CD4-positive, alpha-beta T cell treated with Interleukin-12 subunit alpha and Interleukin-12 subunit beta, for 1 hour (primary cell): ENCODE measurements around the gene VARS2.

Experiments
- DNase-seq: peaks from one replicate; pipeline ENCODE4 v3.0.0-alpha.2; 2020

The VARS2 gene

DNA sequence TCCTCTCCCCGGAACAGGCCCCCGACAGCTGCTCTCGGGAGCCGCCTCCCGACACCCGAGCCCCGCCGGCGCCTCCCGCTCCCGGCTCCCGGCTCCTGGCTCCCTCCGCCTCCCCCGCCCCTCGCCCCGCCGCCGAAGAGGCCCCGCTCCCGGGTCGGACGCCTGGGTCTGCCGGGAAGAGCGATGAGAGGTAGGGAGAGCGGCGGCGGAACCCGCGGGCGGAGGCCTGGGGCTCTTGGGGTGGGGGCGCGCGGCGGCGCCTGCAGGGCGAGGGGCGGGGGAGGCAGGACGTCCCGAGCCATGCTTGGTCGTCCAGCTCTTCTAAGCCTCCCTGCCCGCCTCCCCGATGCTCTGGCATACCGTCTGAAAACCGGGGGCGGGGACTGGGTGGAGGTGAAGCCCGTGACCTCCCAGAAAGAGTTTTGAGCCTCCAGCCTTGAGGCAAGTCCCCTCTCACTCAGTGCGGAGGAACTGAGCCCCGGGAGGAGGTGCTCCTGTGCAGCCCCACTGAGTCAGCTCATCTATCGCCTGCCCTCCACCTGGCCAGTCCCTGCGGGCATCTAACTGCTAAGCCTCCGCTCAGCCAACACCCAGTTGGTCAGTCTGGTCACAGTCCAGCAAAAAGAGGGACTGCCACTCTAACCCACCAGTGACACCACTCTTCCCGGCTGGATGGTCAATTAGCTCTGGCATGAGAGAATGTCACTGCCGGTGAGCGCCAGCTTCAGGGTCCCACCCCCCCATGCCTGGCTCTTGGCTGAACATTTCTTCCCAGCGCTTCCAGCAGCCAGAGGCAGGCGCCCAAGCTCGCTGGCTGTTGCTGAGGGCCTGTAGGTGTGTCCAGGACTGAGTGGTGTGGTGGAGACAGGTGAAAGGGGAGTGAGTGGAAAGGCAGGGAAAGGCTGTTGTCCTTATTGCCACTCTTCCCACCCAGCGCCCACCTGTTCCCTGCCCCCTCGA lies 29.2 kb upstream of the VARS2 start:
- peak; percentile 36 for DNase-seq

DNA sequence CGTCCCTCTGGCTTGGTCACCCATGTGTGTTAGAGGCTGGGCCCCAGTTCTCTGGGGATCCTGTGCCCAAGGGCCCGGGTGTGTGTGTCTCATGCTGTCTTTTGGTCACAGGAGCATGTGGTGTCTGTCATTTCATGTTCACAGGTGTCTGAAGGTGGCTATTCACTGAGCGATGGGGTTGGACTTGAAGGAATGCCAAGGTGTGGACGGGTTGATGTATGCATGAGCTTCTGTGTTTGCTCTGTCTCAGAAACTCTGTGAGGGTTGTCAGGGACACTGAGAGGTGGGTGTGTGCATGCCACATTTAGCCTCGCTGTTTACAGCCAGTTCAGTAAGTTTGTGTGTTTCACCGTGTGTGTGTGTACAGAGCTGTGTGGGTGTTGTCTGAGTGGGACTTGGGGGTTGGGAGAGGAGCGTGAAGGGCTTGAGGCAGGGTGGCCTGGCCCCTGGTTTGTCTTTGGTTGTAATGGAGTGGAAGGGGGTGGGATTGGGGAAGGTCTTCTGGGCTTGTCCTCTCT lies 28.5 kb upstream of the VARS2 start:
- no peak for DNase-seq

DNA sequence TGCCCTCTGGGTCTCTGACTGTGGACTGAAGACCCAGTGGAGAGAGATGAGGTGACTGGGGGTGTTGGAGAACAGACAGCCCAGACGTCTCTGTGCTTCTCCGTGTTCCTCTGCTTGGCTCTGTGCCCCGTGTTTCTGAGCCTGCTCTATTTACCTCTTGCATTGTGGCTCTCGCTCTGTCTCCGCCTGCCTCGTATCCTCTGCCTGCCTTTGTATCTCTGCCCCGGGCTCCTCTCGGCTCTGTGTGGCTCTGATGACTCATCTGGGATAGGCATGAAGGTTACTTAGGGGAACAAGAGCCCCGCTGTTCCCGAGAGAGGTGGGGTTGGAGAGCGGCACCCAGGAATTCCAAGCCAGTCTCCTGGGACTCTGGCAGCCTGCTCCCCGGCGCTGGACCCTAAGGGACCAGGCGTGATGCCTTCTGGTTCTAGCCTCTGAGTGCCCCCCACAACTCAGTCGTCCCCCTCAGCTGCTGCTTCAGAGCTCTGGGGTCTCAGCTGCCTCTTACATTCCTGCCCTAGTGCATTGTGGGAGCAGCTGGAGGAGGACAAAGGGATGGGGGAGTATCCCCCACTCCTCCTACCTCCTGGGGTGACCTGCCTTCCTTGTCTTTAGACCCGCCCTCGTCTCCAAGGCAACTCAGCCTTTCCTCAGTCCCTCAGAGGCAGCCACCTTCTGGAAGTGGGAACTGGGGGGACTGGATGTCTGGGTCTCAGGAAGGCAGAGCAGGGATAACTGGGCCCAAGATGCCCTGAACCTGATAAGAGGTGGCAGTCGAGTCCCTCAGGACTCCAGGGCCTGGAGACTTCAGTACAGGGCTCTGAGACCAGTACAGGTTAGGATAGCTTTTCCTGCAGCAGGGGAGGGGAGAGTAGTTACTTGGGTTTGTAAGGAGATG lies 27.8 kb upstream of the VARS2 start:
- no peak for DNase-seq

DNA sequence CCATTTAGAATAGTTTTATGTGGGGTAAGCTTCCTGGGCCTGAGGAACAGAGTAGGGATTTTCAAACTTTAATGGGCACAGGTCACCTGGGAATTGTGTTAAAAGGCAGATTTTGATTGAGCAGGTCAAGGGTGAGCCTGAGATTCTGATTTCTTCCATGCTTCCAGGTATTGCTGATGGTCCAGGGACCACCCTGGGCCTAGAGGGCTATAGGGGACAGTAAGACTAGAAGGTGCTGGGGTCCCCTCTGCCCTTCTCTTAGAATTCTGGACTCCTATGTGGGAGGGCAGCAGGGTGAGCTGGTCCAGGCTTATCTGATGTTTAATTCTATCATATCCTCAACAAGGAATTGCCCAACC lies 27.2 kb upstream of the VARS2 start:
- no peak for DNase-seq

DNA sequence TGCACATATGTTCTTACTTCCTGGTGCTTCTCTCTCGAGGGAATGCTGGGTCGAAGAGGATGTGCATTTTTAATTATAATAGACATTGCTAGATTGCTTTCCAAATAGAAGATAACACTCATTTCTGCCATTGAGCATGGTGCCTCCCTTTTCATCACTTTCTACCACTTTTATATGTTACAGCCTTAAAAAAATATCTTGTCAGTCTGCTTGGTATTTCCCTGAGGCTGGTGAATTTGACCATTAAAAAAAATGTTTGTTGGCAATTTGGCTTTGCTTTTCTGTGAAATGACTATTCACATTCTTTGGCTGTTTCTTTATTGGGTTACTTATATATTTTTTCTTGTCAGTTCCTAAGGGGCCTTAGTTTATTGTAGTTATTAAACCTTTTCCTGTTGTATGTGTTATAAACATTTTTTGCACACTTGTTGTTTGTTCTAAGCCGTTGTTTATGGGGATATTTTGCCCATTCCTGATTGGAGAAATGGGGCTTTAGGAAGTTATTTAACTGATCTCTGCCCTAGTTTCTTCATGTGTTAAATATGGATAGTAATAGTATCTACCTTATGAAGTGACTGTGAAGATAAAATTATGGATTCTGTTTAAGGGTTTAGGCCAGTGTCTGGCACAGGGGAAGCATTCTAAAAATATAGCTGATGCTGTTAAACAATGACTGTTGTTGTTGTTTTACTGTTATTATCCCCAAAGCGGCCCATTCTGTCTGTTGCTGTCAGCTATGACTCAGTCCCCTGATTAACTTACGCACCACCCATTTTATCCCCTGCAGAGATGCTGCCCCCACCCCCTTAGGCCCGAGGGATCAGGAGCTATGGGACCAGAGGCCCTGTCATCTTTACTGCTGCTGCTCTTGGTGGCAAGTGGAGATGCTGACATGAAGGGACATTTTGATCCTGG lies 25.9 kb upstream of the VARS2 start:
- DNase-seq = no peak

DNA sequence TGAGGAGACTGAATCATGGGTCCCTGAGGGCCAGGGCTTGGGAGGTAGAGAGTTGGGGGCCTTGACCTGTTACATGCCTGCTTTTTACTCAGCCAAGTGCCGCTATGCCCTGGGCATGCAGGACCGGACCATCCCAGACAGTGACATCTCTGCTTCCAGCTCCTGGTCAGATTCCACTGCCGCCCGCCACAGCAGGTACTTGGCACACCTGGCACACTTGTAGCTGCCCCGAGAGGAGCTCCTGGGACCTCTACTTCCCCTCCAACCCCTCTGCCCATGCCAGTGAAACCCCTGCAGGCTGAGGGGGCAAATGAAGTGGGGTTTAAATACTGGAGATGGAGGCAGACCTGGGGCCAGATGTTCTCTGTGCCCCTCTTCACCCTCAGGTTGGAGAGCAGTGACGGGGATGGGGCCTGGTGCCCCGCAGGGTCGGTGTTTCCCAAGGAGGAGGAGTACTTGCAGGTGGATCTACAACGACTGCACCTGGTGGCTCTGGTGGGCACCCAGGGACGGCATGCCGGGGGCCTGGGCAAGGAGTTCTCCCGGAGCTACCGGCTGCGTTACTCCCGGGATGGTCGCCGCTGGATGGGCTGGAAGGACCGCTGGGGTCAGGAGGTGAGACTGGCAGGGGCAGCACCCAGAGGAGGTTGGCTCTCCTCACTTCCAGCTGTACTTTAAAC lies 25.1 kb upstream of the VARS2 start:
- DNase-seq = no peak

DNA sequence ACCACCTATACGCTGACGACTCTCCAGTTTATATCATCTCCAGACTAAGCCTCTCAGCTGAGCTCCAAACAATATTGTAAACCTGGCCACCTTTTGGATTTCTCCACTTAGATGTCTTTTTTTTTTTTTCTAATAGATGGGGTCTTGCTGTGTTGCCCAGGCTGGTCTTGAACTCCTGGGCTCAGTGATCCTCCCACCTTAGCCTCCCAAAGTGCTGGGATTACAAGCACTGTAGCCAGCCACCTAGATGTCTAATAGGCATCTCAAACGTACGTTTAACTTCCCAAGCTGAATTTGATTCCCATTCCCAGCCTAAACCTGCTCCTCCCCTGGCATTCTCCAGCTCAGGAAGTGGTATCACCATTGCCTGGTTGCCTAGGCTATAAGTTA lies 24.5 kb upstream of the VARS2 start:
- no peak for DNase-seq

DNA sequence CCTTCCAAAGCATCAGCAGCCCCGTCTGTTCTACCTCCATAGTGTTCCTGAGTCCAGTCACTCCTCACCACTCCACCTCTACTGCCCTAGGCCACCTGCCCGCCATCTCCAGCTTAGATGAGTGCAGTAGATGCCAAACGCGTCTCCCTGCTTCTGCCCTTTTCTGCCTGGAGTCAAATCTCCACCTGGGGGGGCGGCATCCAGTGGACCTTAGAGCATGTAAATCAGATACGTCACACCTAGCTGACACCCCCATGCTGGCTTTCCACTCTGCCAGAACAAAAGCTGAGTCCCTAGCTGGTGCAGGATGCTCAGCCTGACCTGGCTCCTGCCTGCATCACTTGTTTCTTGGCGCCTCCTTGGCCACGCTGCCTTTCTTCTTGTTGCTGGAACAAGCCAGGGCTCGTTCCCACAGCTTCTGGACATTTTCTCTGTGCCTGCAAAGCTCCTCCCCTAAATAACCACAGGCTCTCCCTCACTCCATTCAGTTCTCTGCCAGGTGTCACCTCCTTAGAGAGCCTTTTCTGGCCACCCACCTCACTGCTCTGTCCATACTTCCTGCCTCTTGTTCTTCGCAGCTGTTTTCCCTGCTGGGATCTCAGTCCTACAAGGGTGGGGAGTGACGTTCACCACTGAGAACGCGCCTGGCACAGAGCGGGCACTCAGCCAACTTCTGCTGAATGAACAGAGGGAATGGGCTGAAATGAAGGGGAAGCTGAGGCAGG lies 24.0 kb upstream of the VARS2 start:
- DNase-seq = no peak

DNA sequence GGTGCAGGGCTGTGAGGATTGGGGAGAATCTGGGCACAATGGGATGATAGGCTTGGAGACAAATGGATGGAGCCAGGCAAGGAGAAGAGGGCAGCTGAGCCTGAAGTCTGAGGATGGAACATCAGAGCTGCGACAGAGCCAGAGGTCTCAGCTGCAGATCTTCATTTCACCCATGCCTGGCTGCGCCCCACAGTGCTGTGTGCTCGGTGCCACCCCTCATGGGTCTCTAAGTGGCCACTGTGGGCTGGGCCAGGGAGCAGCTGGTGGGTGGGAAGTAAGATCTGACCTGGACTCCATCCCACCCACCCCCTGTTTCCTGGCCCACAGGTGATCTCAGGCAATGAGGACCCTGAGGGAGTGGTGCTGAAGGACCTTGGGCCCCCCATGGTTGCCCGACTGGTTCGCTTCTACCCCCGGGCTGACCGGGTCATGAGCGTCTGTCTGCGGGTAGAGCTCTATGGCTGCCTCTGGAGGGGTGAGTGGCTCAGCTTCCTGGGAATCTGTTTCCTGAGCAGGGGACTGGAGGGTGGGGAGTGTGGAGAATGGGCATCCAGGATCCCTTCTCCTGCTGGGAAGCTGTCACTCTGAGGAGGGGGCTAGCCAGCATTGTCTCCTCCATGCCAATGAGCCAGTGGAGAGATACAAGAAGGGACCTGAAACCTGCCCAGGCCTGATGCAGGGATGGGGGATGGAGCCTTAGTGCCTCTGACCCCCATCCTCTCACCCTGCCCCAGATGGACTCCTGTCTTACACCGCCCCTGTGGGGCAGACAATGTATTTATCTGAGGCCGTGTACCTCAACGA lies 23.2 kb upstream of the VARS2 start:
- no peak for DNase-seq

DNA sequence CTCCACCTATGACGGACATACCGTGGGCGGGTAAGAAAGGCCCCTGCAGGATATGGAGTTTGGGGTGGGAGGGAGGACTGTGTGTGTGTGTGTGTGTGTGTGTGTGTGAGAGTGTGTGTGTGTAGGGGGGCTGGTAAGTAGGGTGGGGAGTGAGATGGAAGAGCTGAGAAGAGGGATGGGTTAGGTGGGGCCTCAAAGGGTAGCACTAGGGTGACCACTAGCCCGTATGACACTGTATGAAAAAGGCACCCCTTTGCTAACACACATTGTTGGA lies 22.7 kb upstream of the VARS2 start:
- no peak for DNase-seq

DNA sequence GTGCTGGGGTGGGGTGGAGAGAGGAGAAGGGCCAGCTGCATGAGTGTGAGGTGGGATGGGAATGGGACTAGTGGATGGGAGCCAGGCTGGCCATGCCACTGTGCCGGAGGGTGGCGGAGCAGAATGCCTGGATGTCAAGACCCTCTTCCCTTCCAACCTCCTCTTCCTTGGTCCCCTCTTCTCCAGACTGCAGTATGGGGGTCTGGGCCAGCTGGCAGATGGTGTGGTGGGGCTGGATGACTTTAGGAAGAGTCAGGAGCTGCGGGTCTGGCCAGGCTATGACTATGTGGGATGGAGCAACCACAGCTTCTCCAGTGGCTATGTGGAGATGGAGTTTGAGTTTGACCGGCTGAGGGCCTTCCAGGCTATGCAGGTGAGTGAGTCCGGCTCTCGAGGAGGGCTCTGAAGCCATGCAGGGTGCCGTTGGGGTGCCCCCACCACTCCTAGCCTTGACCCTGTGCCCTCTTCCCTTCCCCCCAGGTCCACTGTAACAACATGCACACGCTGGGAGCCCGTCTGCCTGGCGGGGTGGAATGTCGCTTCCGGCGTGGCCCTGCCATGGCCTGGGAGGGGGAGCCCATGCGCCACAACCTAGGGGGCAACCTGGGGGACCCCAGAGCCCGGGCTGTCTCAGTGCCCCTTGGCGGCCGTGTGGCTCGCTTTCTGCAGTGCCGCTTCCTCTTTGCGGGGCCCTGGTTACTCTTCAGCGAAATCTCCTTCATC lies 22.1 kb upstream of the VARS2 start:
- no peak for DNase-seq

DNA sequence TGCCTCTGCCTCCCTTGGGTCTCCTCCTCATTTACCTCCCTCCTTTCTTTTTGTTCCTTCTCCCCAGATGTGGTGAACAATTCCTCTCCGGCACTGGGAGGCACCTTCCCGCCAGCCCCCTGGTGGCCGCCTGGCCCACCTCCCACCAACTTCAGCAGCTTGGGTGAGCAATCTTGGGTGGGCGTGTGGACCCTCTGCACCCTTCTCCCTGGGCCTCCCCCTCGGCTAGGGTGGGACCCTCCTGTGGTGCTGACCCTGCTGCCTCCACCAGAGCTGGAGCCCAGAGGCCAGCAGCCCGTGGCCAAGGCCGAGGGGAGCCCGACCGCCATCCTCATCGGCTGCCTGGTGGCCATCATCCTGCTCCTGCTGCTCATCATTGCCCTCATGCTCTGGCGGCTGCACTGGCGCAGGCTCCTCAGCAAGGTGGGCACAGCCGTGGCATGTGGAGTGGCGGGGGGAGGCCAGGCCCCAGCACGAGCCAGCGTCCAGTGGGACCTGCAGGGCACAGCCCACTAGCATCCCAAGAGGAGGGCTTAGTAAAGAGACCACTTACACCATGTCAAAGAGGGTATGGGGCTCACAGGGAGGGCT lies 20.9 kb upstream of the VARS2 start:
- DNase-seq = no peak

DNA sequence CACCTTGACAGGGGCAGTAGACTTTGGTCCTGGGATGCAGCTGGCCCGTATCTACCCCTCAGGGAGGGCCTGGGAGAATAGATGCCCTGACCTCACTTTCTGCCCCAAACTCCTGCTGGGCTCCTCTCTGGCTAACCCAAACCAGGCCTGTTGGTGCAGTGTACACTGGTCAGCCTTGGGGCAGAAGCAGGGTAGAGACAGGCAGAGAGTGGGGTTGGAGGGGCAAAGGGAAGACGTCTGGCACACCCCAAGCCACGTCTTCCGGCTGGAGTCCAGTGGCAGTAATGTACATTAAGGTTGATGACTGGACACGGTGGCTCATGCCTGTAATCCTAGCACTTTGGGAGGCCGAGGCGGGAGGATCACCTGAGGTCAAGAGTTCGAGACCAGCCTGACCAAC lies 20.4 kb upstream of the VARS2 start:
- no peak for DNase-seq

DNA sequence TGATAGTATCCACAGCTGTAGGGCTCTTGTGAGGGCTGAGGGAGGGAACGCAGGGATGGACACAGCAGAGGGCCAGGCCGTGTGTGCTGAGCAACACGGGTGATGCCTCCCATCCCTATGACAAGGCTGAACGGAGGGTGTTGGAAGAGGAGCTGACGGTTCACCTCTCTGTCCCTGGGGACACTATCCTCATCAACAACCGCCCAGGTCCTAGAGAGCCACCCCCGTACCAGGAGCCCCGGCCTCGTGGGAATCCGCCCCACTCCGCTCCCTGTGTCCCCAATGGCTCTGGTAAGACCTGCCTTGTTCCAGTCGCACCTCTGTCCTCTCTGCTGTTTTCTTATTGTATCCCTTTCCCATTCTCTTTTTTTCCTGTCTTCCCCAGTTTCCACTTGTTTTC lies 19.7 kb upstream of the VARS2 start:
- no peak for DNase-seq

DNA sequence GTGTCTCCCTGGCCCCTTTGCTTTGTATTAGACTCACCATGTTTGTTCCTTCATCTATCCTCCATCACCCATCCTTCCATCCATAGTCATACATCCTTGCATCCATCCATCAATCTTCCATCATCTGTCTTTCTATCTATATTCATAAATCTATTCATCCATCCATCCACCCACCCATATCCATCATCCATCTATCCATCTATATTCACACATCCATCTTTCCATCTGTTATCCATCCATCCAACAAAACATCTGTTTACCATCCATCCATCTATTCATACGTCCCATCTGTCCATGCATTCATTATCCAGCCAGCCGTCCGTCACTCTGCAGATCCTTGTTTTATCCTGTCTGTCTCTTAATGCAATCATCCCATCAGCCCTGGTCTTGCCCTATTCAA lies 19.1 kb upstream of the VARS2 start:
- no peak for DNase-seq

DNA sequence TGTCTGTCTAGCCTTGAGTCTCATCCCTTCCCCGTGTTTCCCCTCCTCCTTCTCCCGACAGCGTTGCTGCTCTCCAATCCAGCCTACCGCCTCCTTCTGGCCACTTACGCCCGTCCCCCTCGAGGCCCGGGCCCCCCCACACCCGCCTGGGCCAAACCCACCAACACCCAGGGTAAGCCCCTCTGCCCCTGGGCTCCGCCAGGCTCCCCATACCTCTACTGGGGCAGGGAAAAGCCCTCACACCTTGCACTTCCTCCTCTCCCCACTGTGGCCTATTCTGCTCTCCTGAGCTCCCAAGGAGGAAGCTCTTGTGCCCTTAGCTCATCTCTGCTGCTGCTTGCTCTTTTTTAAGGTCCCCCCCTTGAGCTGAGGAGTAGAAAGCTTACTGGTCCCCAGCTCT lies 18.7 kb upstream of the VARS2 start:
- DNase-seq = no peak

DNA sequence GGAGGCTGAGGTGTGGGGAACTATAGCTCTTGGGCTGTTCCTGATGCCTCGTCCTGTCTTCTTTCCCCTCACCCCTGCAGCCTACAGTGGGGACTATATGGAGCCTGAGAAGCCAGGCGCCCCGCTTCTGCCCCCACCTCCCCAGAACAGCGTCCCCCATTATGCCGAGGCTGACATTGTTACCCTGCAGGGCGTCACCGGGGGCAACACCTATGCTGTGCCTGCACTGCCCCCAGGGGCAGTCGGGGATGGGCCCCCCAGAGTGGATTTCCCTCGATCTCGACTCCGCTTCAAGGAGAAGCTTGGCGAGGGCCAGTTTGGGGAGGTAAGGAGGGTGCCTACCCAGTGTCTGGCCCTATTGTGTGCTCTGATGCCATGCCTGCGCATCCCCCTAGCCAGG lies 17.5 kb upstream of the VARS2 start:
- no peak for DNase-seq

DNA sequence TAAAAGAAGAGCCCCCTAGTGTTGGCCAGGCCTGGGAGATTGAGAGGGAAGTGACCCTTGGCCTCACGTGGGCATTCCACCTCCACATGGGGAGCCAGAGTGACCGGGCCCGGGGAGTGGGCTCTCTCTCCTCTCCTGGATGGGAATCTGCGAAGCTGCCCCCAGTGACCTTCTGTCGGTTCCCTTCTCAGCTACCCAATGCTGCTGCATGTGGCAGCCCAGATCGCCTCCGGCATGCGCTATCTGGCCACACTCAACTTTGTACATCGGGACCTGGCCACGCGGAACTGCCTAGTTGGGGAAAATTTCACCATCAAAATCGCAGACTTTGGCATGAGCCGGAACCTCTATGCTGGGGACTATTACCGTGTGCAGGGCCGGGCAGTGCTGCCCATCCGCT lies 16.2 kb upstream of the VARS2 start:
- no peak for DNase-seq

DNA sequence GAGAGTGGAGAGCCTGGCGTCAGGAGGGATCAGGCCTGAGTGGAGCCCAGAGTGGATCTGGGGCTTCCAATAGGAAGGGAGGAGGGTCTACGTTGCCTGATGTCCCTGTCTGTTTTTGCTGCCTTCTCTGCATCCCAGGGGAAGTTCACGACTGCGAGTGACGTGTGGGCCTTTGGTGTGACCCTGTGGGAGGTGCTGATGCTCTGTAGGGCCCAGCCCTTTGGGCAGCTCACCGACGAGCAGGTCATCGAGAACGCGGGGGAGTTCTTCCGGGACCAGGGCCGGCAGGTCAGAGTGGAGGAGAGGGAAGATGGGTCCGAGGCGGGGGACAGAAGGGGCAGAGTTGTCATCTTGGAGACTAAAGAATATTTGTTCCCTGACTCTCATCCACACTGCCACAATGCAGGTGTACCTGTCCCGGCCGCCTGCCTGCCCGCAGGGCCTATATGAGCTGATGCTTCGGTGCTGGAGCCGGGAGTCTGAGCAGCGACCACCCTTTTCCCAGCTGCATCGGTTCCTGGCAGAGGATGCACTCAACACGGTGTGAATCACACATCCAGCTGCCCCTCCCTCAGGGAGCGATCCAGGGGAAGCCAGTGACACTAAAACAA lies 15.2 kb upstream of the VARS2 start:
- DNase-seq = no peak
